ENCODE measurements around the gene DGKI.

DNA sequence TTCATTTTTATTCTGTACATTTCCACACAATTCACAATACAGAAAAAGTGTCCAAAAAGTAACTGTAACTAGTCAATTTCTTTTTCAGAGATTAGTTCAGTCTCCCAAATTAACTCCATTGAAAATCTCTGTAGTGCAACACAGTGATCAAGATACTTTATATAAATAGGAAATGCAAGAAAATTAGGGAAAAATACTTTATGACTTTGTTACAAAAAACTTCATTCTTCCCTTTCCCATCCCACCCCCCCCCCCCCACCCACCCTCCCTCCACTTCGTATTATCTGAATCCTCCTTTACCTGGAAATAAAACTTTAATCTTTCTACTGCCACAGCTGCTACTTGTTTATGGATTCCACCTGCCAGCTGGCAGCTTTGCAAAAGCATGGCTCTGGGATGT is 465.7 kb downstream of the DGKI start:
- TF ChIP-seq, protein P1, sequence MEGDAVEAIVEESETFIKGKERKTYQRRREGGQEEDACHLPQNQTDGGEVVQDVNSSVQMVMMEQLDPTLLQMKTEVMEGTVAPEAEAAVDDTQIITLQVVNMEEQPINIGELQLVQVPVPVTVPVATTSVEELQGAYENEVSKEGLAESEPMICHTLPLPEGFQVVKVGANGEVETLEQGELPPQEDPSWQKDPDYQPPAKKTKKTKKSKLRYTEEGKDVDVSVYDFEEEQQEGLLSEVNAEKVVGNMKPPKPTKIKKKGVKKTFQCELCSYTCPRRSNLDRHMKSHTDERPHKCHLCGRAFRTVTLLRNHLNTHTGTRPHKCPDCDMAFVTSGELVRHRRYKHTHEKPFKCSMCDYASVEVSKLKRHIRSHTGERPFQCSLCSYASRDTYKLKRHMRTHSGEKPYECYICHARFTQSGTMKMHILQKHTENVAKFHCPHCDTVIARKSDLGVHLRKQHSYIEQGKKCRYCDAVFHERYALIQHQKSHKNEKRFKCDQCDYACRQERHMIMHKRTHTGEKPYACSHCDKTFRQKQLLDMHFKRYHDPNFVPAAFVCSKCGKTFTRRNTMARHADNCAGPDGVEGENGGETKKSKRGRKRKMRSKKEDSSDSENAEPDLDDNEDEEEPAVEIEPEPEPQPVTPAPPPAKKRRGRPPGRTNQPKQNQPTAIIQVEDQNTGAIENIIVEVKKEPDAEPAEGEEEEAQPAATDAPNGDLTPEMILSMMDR (IDR thresholded peaks at IDR 0.05), result no peak
- TF ChIP-seq POLR2A (IDR thresholded peaks at IDR 0.05), result no peak
